Measurements from ENCODE around the gene STOML2.
A peak's percentile ranks its signal among the peaks of the same experiment; 100 is the strongest.

STOML2 gene

DNA sequence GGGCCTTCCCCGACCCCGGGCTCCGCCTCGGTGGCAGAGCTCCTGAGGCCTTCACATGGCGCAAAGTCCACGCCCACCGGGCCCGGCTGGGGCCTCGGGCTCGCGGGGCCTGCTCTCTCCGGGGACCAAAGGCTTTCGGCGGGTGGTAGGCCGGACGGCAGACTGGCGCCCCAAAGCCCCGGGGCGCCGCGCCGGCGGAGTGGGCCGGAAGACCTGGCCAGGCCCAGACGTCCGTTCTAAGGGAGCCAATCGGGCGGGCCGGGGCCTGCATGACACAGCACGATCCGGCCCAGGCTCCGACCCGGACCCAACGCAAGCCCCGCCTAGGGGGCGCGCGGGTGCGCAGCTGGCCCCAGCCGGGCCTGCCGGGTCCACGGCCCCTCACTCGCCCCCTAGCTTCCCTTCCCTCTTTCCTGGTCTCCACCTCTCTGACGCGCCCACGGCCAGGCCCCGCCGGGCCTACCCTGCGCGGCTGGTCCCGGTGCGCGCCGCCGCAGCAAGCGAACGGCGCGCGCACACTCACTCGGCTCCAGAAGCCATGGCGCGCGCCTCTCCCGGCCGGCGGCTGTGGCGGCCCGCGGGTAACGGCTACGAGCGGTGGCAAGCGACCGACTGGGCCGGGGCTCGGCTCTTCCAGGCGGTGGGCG lies 31.0 kb downstream of the STOML2 start:
- DNase-seq: peak; percentile 79

DNA sequence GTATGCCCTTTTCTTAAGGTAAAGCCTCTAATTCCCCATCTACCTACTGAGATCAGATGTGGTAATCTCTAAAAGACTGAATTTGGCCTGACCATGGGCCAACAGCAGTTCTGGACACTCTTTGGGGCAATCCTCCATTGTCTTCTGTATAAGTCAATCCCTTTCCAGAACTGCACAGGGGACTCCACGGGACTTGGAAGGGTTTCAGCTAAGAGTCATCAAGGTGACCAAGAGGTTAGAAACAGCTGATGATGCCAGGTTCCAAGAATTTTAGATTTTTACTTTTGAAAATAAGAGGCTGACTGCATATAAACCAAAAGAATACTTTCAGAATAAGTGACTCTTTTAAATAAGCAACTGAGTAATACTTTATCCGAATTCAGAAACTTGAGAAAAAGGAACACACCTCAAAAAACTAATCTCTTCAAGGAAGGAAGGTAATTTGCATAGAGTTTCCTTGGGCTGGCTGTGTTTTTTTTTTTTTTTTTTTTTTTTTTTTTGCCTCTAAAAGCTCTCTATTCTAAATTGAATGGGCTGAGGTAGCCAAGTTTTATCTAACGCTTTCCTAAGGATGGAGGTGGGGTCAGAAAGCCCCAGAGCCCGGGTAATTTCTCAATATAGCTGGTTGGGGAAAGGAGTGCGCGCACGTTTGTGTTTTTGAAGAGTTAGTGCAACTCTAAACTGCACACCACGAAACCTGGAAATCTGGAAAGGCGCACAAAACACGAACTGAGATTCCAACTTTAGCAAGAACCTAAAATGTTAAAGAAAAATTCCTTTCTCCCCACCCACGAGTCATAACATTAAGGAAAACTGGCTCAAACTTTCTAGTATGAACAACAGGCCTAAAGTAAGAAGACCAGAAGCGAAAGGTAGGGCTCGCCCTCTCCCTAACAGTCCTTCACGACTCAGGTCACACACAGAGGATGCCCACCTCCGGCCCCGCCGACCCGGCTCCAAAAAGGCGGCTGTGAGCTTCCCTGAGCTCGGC lies 31.8 kb downstream of the STOML2 start:
- DNase-seq: no peak

DNA sequence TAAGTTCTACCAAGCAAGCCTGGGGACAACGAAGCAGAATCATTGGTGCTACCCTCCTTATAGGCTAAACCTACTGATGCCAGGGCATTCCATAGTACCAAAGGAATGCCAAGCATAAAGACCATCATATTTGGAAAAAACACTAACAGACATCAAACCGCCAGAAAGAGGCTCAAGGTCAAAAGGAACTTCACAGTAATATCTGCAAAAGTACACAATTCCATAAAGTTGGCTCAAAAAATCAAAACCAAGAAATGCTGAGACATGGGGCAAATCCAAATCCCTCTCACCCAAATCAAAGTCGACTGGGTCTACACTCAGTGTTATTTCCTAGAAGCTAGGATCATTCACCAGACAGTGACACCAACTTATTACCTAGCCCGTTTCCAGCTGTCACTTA lies 33.9 kb downstream of the STOML2 start:
- DNase-seq: no peak

DNA sequence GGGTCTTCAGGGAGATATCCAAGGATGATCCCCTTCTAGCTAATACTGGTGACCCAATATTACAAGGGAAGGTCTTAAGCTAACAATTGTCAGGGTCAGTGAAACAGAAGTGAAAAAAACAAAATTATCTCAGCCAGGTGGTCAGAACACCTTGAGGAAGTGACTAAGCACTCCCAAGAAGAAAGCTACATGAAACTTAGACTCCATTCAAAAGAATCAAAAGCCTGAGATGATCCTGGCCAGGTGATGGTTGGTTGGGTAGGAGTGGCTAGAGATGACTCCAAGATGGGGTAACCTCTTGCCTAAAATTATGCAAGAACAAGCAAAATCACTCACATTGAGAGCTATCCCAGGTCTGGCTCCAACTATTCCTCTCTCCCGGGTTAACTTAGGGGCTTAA lies 35.9 kb downstream of the STOML2 start:
- no peak for DNase-seq

DNA sequence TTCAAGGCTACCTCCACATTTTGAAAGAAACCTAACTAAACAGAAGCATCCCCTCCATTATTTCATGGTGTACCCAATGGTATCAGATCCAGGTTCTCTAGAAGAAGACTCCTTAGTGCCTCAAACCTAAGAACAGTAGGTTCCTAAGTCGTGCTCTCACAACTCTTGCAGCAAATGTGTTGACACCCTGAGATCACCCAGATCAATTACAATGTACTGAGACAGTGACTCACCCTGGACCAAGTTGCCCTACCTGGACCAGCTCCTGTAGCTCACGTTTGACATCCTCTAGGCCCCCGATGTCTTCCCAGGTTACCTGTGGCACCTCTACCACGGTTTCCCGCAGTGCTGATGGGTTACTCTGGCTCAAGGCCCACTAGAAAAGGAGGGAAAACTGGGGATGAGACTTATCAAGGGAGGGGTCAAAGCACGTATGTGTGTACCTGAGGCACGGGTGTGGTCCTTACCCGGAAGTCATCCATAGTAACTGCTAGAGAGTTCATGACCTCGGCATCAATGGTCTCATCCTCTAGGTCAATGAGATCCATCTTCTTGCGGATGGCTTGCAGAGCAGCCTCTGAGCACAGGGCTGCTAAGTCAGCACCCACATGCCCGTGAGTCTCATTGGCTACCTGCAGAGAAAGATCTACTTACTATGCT lies 42.3 kb downstream of the STOML2 start:
- no peak for DNase-seq

DNA sequence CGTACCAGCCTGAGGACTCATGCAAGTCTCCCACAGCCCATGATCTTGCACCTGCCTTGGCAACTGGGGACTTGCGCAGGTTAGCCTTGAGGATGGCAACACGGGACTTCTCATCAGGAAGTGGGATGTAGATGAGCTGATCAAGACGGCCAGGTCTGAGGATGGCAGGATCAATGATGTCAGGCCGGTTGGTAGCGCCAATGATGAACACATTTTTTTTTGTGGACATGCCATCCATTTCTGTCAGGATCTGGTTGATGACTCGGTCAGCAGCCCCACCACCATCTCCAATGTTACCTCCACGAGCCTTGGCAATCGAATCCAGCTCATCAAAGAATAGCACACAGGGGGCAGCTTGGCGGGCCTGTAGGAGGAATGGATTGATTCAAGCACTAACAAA lies 43.5 kb downstream of the STOML2 start:
- DNase-seq: no peak

DNA sequence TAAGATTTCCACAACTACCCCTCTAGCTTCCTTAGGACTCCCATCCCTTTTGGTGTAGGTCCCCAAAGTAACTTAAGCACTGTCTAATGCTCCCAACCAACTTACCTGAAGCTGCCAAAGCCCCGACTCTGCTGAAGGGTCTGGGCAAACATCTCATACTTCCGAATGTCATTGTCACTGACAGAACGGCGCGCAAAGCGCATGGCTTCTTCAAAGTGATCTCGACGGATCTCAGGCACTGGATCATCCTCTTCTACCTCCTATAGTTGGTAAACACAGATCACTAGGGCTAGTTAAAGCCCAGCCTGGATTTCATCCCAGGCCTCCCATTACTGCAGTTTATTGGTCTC lies 45.7 kb downstream of the STOML2 start:
- DNase-seq: no peak

DNA sequence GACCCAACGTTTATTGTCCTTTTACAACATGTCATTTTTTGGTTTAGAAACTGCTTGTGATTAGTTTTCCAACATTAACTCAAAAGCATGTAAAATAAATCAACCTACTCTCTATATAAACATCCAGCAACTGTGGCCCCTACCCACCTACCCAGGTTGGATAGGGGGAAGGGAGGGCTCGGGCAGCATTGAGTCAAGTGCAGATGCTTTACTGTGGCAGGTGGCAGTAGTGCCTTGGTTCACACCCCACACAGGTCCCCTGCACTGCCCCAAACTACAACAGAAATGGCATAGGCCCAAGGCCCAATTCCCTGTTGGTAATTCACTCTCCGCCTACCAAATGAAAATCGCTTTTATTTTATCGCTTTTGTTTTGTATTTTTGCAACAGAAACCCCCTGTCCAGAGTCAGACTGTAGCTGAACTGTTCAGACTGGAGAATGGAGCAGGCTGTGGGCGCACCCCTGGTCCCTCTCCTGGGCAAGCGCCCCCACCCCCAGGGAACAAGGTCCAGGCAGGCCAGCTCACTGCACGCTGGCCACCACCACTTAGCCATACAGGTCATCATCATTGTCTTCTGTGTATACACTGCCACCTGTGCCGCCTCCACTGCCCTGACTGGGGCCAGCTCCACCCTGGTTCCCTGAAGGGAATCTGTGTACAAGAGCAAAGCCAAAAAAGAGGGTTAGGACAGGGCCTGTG lies 46.2 kb downstream of the STOML2 start:
- DNase-seq: no peak

DNA sequence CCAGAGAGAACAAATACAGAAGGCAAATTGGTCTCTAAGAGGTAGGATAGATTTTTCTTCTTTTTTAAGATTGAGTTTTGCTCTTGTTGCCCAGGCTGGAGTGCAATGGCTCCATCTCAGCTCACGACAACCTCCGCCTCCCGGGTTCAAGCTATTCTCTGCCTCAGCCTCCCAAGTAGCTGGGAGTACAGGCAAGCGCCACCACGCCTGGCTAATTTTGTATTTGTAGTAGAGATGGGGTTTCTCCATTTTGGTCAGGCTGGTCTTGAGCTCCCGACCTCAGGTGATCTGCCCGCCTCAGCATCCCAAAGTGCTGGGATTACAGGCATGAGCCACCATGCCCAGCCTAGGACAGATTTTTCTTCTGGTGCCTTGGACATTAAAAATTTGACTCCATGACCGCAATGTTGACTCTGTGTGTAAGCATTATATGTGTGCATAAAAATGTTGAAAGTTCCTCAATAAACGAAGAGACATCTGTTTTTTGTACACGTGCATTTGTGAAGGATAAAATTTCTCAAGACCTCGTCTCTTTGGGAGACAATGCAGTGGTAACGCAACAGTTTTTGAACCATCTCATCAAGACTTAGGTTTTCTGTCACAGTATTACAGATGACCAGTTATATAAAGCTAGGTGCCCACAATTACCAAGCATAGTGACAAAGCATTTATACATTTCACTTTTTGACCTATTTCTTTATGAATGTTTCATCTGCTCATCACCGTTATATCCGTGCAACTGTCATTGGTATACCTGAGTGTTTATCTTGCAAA lies 47.9 kb downstream of the STOML2 start:
- no peak for DNase-seq

DNA sequence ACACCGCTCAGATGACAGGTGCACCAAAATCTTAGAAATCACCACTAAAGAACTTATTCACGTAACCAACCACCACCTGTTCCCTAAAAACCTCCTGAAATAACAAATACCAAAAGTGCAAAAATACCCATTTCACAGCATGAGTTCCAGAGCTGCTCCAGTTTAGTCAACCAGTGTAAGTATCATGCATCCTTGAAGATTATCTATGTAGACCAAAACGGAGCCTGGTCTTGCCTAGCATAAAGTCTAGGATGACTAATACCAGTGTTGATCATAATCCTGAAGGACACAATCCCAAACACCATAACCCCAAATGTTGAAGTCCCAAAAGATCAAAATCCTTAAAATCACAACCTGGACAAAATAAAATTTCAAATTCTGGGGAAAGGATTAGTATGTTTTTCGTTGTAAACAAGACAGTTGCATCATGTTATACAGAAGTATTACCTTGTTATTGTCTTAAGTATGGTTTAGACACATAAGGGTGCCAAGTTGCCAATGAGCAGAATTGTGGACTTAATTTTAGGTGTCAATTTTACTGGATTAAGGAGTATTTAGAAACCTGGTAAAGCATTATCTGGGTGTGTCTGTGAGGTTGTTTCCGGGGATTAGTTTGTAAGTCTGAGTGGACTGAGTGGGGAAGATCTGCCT lies 48.6 kb downstream of the STOML2 start:
- no peak for DNase-seq

DNA sequence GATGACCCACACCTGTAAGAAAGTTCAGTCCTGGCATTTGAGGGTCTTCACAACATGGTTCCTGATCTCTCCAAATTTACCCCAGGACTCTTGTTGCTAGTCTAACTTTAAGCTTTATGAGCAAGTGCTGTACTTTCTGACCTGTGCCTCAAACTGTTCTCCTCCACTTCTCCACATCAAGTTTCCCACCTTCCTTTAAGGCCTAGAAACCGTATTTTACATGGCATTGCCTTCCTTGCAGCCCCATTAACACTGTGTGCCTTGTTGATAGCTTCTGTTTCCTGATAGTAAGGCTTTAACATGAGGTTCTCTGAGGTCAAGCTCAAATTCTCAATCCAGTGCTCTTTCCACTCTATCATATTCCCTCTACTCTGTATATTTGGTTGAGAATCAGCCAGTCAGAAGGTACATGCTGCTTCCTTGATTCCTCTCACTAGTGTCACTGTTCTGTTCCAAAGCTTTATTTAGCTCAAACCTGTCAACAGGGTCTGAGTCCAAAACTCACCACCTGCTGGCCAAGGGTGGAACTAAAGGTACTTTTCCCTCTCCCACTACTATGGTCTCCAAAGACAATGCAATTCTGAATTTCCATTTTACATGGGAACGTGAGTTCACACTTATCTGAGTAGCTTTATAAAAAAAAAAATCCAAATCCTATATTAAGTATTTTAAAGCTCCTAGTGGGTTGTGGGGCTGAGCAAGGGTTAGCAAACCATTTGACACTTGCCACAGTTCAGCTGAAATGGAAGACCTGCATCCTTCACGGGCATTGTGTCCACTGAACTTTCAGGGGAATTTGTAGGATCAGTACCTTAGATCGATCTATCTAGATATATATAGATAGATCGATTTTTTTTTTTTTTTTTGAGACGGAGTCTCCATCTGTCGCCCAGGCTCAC lies 51.6 kb downstream of the STOML2 start:
- peak; percentile 12 for DNase-seq

Measured in CD4-positive, alpha-beta T cell treated with Interferon gamma for 1 hour (primary cell).